T-helper 1 cell (primary cell): ENCODE measurements around the gene DPP3.
A peak's percentile ranks its signal among the peaks of the same experiment; 100 is the strongest.
"Not testable (repeated sequence)": the region's sequence is repeated elsewhere in the genome, so short reads cannot be mapped to it uniquely, and the experiment has no call there.

Experiments
- DNase-seq, 5 donors: peaks; one replicate each; pipeline ENCODE4 v3.0.0-alpha.2; 2012 to 2020

The DPP3 gene

GRCh38 chr11:66539170-66539869 lies 59.1 kb downstream of the DPP3 start:
- DNase-seq: no peak

GRCh38 chr11:66539870-66540213 lies 59.6 kb downstream of the DPP3 start:
- no peak for DNase-seq

- not testable (repeated sequence) for DNase-seq
These were observed 60.4 kb downstream of the DPP3 start for GRCh38 chr11:66540598-66540997.

GRCh38 chr11:66541892-66542291 lies 61.7 kb downstream of the DPP3 start:
- DNase-seq: no peak

- DNase-seq: no peak
These were observed 62.1 kb downstream of the DPP3 start for GRCh38 chr11:66542362-66542761.

- peak; percentile 39 to 83 (median 50) for DNase-seq
These were observed 63.3 kb downstream of the DPP3 start for GRCh38 chr11:66543263-66544107.

- DNase-seq: not testable (repeated sequence)
These were observed 64.7 kb downstream of the DPP3 start for GRCh38 chr11:66544952-66545351.

GRCh38 chr11:66545701-66546367 lies 65.6 kb downstream of the DPP3 start, which contains the start of gene ZDHHC24:
TSS of gene ZDHHC24 (minus strand) at chr11:66546048. CDS start at chr11:66546003, 45 bp downstream.
- peak; percentile 68 to 94 (median 77) for DNase-seq

- peak in 1 of 5 donors; percentile 4 for DNase-seq
These were observed 66.2 kb downstream of the DPP3 start, which contains the start of gene ACTN3 for GRCh38 chr11:66546368-66546965. TSS of gene ACTN3 (plus strand) at chr11:66546903. CDS start at chr11:66546938, 35 bp downstream.

GRCh38 chr11:66546966-66547661 lies 66.9 kb downstream of the DPP3 start:
- DNase-seq: no peak

- no peak for DNase-seq
These were observed 67.4 kb downstream of the DPP3 start for GRCh38 chr11:66547662-66548009.

GRCh38 chr11:66548041-66548440 lies 67.8 kb downstream of the DPP3 start:
- DNase-seq: no peak

GRCh38 chr11:66548774-66549630 lies 68.8 kb downstream of the DPP3 start:
- DNase-seq: no peak

GRCh38 chr11:66549696-66550095 lies 69.5 kb downstream of the DPP3 start:
- DNase-seq: no peak

GRCh38 chr11:66550887-66551286 lies 70.7 kb downstream of the DPP3 start:
- DNase-seq: no peak

- no peak for DNase-seq
These were observed 74.4 kb downstream of the DPP3 start for GRCh38 chr11:66554602-66555001.

- no peak for DNase-seq
These were observed 75.2 kb downstream of the DPP3 start for GRCh38 chr11:66555416-66555815.

- no peak for DNase-seq
These were observed 75.9 kb downstream of the DPP3 start for GRCh38 chr11:66556086-66556485.

GRCh38 chr11:66557733-66558326 lies 77.6 kb downstream of the DPP3 start:
- DNase-seq: no peak
